Endothelial cell of umbilical vein (primary cell): ENCODE results near the gene SIVA1. TPM values are rescaled to one million over a fixed set of nuclear protein-coding genes. Genes with fewer than 3 reads are reported as not detected.
A peak's percentile ranks its signal among the peaks of the same experiment; 100 is the strongest.

ENCODE experiments used
- BruUV-seq: library from RNA; stranded (reverse); fragments of 400-500 nt; replicated peaks from 2 replicates; lab custom pipeline; 2021; lab: Mats Ljungman, UMichigan
- CTCF ChIA-PET: fragments of 300-600, 350-600 bp; sonication (Branson Sonifier 250); formaldehyde crosslinking; loops from one replicate; lab custom pipeline; 2021; ENCODE audit warnings: antibody characterized with exemption, inconsistent platforms; lab: Charles Lee
- POLR2A ChIA-PET: fragments of 300-600, 350-600 bp; sonication (Branson Sonifier 250); formaldehyde crosslinking; loops from one replicate; lab custom pipeline; 2021; ENCODE audit warnings: antibody characterized with exemption, inconsistent platforms; lab: Charles Lee
- DNase-seq: peaks from one replicate; pipeline ENCODE4 v3.0.0-alpha.2; 2011; ENCODE audit warnings: low read depth, low spot score
- FAIRE-seq: peaks from 2 replicates; lab custom pipeline; 2011; peaks lifted over from hg19 to GRCh38; lab: Jason Lieb, UNC
- H2AFZ ChIP-seq: 2 replicates; pipeline ENCODE4 v1.6.0; 2012; ENCODE audit warnings: low read depth, low read length, control low read depth, inconsistent platforms
- H3K27ac ChIP-seq: 2 replicates; pipeline ENCODE4 v1.5.1; 2011; ENCODE audit warnings: low read depth, mild to moderate bottlenecking, control low read depth, low read length, moderate library complexity; ENCODE audit not compliant: insufficient read depth
- H3K27me3 ChIP-seq, 2 experiments: 2 replicates each; pipeline versions ENCODE4 v1.6.0 to v1.6.1; 2011; ENCODE audit warnings: low read length in 2 of 2, mixed read lengths in 1 of 2; ENCODE audit not compliant: control insufficient read depth in 2 of 2, insufficient read depth in 2 of 2
- H3K36me3 ChIP-seq, 2 experiments: 2 replicates in 1 of 2; 3 replicates in 1 of 2; pipeline ENCODE4 v1.5.1; 2011; ENCODE audit warnings: low read length in 2 of 2, mild to moderate bottlenecking in 1 of 2, moderate library complexity in 1 of 2; ENCODE audit not compliant: control insufficient read depth in 2 of 2, insufficient read depth in 2 of 2; ENCODE audit errors: extremely low read depth in 1 of 2
- H3K4me1 ChIP-seq: 3 replicates; pipeline ENCODE4 v1.5.1; 2011; ENCODE audit warnings: mild to moderate bottlenecking, low read length; ENCODE audit not compliant: control insufficient read depth, insufficient read depth; ENCODE audit errors: extremely low read depth
- H3K4me2 ChIP-seq: 2 replicates; pipeline ENCODE4 v1.6.1; 2011; ENCODE audit warnings: low read length, control low read depth, mixed read lengths; ENCODE audit not compliant: insufficient read depth
- H3K4me3 ChIP-seq, 3 experiments: fragments of 200-600 bp in 1 of 3; sonication (generic), shearing (Covaris generic) in 1 of 3; replicated peaks in 1 of 3; 2 replicates each; pipeline ENCODE4 v1.5.1; 2011 to 2016; ENCODE audit warnings: control low read depth in 3 of 3, low read length in 3 of 3, mild to moderate bottlenecking in 2 of 3, inconsistent platforms in 1 of 3, low read depth in 1 of 3, moderate library complexity in 1 of 3; ENCODE audit not compliant: insufficient read depth in 1 of 3
- H3K79me2 ChIP-seq: 2 replicates; pipeline ENCODE4 v1.6.0; 2012; ENCODE audit warnings: low read length, inconsistent platforms; ENCODE audit not compliant: control insufficient read depth, insufficient read depth
- H3K9ac ChIP-seq: replicated peaks from 2 replicates; pipeline ENCODE3; 2011; ENCODE audit warnings: low read length, control low read depth; ENCODE audit not compliant: insufficient read depth; ENCODE audit errors: extremely low read depth
- H3K9me1 ChIP-seq: replicated peaks from 3 replicates; pipeline ENCODE4 v1.6.0; 2011; ENCODE audit warnings: mild to moderate bottlenecking, low read length; ENCODE audit not compliant: control insufficient read depth, insufficient read depth; ENCODE audit errors: extremely low read depth
- H3K9me3 ChIP-seq: replicated peaks from 2 replicates; pipeline ENCODE4 v1.5.1; 2012; ENCODE audit warnings: low read length, inconsistent platforms; ENCODE audit not compliant: control insufficient read depth, insufficient read depth
- H4K20me1 ChIP-seq: replicated peaks from 2 replicates; pipeline ENCODE3; 2011; ENCODE audit warnings: mild to moderate bottlenecking, low read length; ENCODE audit not compliant: control insufficient read depth, insufficient read depth; ENCODE audit errors: extremely low read depth
- EZH2 ChIP-seq: IDR thresholded peaks from 2 replicates; pipeline ENCODE4 v1.6.1; 2012; ENCODE audit warnings: borderline replicate concordance, low read depth, mild to moderate bottlenecking, moderate library complexity, low read length, inconsistent platforms; ENCODE audit not compliant: severe bottlenecking
- FOS ChIP-seq: IDR thresholded peaks from 2 replicates; pipeline ENCODE4 v1.6.1; 2011; ENCODE audit warnings: mild to moderate bottlenecking, low read length, moderate library complexity, borderline replicate concordance; ENCODE audit not compliant: insufficient read depth
- GATA2 ChIP-seq: IDR thresholded peaks from 2 replicates; pipeline ENCODE4 v1.7.0; 2011; ENCODE audit warnings: low read depth, mild to moderate bottlenecking, moderate library complexity, mixed read lengths, low read length; ENCODE audit not compliant: insufficient read length, insufficient read depth
- JUN ChIP-seq: IDR thresholded peaks from 2 replicates; pipeline ENCODE4 v1.6.1; 2011; ENCODE audit warnings: borderline replicate concordance, low read depth; ENCODE audit not compliant: insufficient read length, insufficient read depth
- MYC ChIP-seq: IDR thresholded peaks from one replicate; pipeline ENCODE4 v1.6.1; 2011; ENCODE audit warnings: mild to moderate bottlenecking, low read depth, low read length
- POLR2A ChIP-seq: IDR thresholded peaks from 2 replicates; pipeline ENCODE4 v1.6.1; 2012; ENCODE audit warnings: low read depth, mild to moderate bottlenecking, control low read depth, low read length
- POLR2AphosphoS5 ChIP-seq: IDR thresholded peaks from 2 replicates; pipeline ENCODE4 v1.6.1; 2012; ENCODE audit warnings: low read depth, mild to moderate bottlenecking, control low read depth, low read length, moderate library complexity; ENCODE audit not compliant: insufficient read depth
- dilution Hi-C: fragments of 300-500 bp; cut with MboI; formaldehyde crosslinking; loops from one replicate; pipeline ENCODE4 v1.15.0; 2019; ENCODE audit warnings: low sequenced_read_pairs; ENCODE audit not compliant: extremely low pct_ligation_motif_present
- intact Hi-C: fragments of 100-400 bp; cut with micrococcal nuclease; formaldehyde crosslinking; loops from one replicate; pipeline ENCODE4 v1.10.0; 2022
- polyA plus RNA-seq, 4 experiments: library from polyadenylated mRNA; depleted of rRNA in 3 of 4; stranded (reverse) in 3 of 4; unstranded in 1 of 4; fragments of >200 nt; gene quantifications; 2 replicates each; pipeline versions ENCODE4 v1.2.1 to v1.2.3, GENCODE V29; 2011 to 2012; ENCODE audit warnings: missing spikeins in 1 of 4
- total RNA-seq: library from RNA; stranded (reverse); gene quantifications from 2 replicates; pipeline ENCODE4 v1.2.3, GENCODE V29; 2021
- TF ChIP-seq, protein P1 (sequence below): IDR thresholded peaks from 2 replicates; pipeline ENCODE4 v1.6.1; 2011; ENCODE audit not compliant: insufficient read depth, insufficient read length
- TF ChIP-seq, protein P2 (sequence below), 2 donors: IDR thresholded peaks; 1 replicate in 1 of 2; 2 replicates in 1 of 2; pipeline ENCODE4 v1.5.1; 2011; ENCODE audit warnings: low read length in 2 of 2, mild to moderate bottlenecking in 2 of 2, moderate library complexity in 2 of 2, control low read depth in 1 of 2, inconsistent platforms in 1 of 2, low read depth in 1 of 2; ENCODE audit not compliant: insufficient read depth in 1 of 2; ENCODE audit errors: extremely low read depth in 1 of 2

SIVA1 gene
- total and polyA plus RNA-seq, 2 donors (not counting 3 experiments of a cell fraction or from before 2014, with no cell fraction given) = 101 to 299 TPM

DNA sequence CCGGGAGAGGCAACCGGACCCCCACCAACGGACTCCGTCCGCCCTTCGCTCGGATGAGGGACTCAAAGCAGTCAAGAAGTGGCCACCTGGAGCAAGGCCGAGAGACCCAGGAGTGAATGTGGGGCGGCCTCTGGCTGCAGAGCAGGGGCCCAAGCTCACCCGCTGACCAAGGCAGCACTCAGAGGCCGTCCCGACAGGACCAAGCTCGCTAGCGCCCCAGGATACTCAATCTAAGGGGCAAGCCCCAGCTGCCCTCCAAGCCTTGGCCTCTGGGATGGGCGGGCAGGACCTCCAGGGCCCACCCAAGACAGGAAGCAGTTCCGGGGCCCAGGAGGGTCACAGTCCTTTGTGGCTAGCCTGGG is 41.7 kb downstream of the SIVA1 start:
- Histone ChIP-seq H3K9me1 (no peaks in the 10 kb centered on the region), H3K9me3 (no peaks in the 10 kb centered on the region), H3K27me3 (no peaks in the 10 kb centered on the region), H3K27ac (peak overlapping the region; percentile 31), H3K4me1 (peaks cover 10% of the 10 kb centered on the region), H2AFZ (no peak overlapping the region), H3K36me3 (peaks cover 2 to 18% of the 10 kb centered on the region in 2 experiments), H3K9ac (peak overlapping the region; percentile 73), H3K79me2 (peaks cover 51% of the 10 kb centered on the region), H4K20me1 (no peaks in the 10 kb centered on the region), H3K4me3 (peak overlapping the region; percentile 23 to 64 (median 27)), H3K4me2 (peak overlapping the region; percentile 44)
- FAIRE-seq (peak; percentile 38), DNase-seq (peak; percentile 30)
- ChIA-PET POLR2A (no interaction called here), CTCF (interaction anchor here (1.0 to 3.0 kb wide), 4 partner anchors 26 to 31 kb away, joined by 3 to 14 read pairs (median 6); no protein-coding TSS in a partner anchor)
- BruUV-seq = no TSS peak
- dilution Hi-C loops (no loop called here), intact Hi-C loops (loop anchor here (2.0 kb wide), 2 partner anchors 26 to 32 kb away; no protein-coding TSS in a partner anchor)
- TF ChIP-seq EZH2 (no peak), POLR2AphosphoS5 (no peak), POLR2A (no peak), JUN (no peak), GATA2 (no peak)

DNA sequence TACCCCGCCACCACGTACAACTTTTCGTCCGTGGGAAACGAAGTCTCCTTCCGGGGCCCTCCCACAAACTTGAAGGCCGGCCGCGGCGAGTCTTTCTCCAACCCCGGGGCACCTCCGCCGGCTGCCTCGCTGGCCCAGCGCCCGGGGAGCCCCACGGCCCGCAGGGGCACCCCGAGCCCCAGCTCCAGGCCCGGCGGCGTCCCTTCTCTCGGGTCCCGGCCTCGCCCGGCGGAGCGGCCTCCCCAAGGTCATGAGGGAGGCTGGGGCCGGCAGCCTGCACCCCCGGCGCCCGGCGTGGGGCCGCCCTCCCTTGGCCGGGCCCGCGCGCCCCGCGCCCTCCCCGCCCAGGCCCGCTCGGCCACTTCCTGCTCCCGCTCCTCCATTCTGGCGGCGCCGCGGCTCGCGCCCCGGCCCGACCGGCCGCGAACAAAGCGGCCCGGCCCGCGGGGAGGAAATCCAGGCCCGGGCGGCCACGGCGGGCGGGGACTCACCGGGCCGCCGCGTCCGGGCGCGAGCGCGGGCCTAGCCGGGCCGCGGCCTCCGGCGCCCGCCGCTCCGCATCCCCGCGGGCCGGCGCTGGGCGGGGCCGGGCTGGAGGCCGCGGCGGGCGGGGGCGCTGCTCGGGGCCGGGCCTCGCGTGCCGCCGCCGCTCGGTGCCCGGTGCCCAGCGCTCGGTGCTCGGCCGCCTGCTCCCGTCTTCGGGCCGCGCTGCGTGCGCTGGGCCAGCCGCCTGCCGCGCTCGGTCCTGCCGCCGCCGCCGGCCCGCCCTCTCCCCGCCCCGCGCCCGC is 42.2 kb downstream of the SIVA1 start, which contains the start of gene AKT1:
TSS of gene AKT1 (minus strand) at position 756 of the 788 bp plus-strand sequence. CDS start 3,105 bp downstream, outside the sequence.
- TF ChIP-seq FOS = no peak
- TF ChIP-seq GATA2 = no peak
- TF ChIP-seq JUN = no peak
- TF ChIP-seq, protein P1, sequence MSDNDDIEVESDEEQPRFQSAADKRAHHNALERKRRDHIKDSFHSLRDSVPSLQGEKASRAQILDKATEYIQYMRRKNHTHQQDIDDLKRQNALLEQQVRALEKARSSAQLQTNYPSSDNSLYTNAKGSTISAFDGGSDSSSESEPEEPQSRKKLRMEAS = no peak
- TF ChIP-seq, protein P2, sequence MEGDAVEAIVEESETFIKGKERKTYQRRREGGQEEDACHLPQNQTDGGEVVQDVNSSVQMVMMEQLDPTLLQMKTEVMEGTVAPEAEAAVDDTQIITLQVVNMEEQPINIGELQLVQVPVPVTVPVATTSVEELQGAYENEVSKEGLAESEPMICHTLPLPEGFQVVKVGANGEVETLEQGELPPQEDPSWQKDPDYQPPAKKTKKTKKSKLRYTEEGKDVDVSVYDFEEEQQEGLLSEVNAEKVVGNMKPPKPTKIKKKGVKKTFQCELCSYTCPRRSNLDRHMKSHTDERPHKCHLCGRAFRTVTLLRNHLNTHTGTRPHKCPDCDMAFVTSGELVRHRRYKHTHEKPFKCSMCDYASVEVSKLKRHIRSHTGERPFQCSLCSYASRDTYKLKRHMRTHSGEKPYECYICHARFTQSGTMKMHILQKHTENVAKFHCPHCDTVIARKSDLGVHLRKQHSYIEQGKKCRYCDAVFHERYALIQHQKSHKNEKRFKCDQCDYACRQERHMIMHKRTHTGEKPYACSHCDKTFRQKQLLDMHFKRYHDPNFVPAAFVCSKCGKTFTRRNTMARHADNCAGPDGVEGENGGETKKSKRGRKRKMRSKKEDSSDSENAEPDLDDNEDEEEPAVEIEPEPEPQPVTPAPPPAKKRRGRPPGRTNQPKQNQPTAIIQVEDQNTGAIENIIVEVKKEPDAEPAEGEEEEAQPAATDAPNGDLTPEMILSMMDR (IDR thresholded peaks at IDR 0.05; ENCODE audit: extremely low read depth in 1 of 2, insufficient read depth in 1 of 2, low read depth in 1 of 2, low read length in 2 of 2) = no peak
- TF ChIP-seq POLR2AphosphoS5 = no peak
- TF ChIP-seq EZH2 = no peak
- no peak for TF ChIP-seq POLR2A
- TF ChIP-seq MYC = no peak
- peaks cover 10% of the 10 kb centered on the region for H3K4me1 ChIP-seq
- H3K79me2 ChIP-seq = peaks cover 46% of the 10 kb centered on the region
- ChIA-PET POLR2A (no interaction called here), CTCF (interaction anchor here (1.0 to 3.0 kb wide), 4 partner anchors 25 to 31 kb away, joined by 3 to 14 read pairs (median 6); no protein-coding TSS in a partner anchor)
- FAIRE-seq (no peak), DNase-seq (no peak)
- peak within 1 kb of the TSS; percentile 60 for H2AFZ ChIP-seq
- intact Hi-C loops (loop anchor here (2.0 kb wide), 2 partner anchors 26 to 32 kb away; no protein-coding TSS in a partner anchor), dilution Hi-C loops (no loop called here)
- H3K36me3 ChIP-seq = peaks cover 2 to 15% of the 10 kb centered on the region in 2 experiments
- H3K4me2 ChIP-seq = peak within 1 kb of the TSS; percentile 44
- H3K27me3 ChIP-seq = no peaks in the 10 kb centered on the region
- peak within 1 kb of the TSS; percentile 23 to 64 (median 27) for H3K4me3 ChIP-seq
- peak within 1 kb of the TSS; percentile 31 for H3K27ac ChIP-seq
- H3K9me3 ChIP-seq = no peaks in the 10 kb centered on the region
- H4K20me1 ChIP-seq = no peaks in the 10 kb centered on the region
- no peaks in the 10 kb centered on the region for H3K9me1 ChIP-seq
- H3K9ac ChIP-seq = peak within 1 kb of the TSS; percentile 73
- BruUV-seq = no TSS peak
